H9 (cell line): Measurements from ENCODE around the gene B3GALT5. TPM values are rescaled to one million over a fixed set of nuclear protein-coding genes. Genes with fewer than 3 reads are reported as not detected.

Experiments
- DNase-seq: peaks from one replicate; pipeline ENCODE4 v3.0.0-alpha.2; 2017
- H2AFZ ChIP-seq: one replicate; pipeline ENCODE4 v1.6.1; 2013; ENCODE audit warnings: mild to moderate bottlenecking, low read length, control low read depth, moderate library complexity
- H2AK5ac ChIP-seq: 2 replicates; pipeline ENCODE4 v1.6.1; 2013; ENCODE audit warnings: low read length, control low read depth, mixed read lengths; ENCODE audit not compliant: insufficient read length
- H2BK120ac ChIP-seq: one replicate; pipeline ENCODE4 v1.6.1; 2013; ENCODE audit warnings: low read depth, mild to moderate bottlenecking, low read length, control low read depth, inconsistent platforms; ENCODE audit not compliant: poor library complexity, severe bottlenecking
- H2BK12ac ChIP-seq: 2 replicates; pipeline ENCODE4 v1.6.1; 2013; ENCODE audit warnings: low read length, control low read depth, mixed read lengths, low read depth; ENCODE audit not compliant: insufficient read length
- H2BK15ac ChIP-seq: 2 replicates; pipeline ENCODE4 v1.6.1; 2013; ENCODE audit warnings: low read depth, low read length, control low read depth
- H2BK20ac ChIP-seq: one replicate; pipeline ENCODE4 v1.6.1; 2013; ENCODE audit warnings: low read depth, mild to moderate bottlenecking, low read length, control low read depth, inconsistent platforms; ENCODE audit not compliant: poor library complexity, severe bottlenecking
- H2BK5ac ChIP-seq: 2 replicates; pipeline ENCODE4 v1.6.1; 2013; ENCODE audit warnings: low read length, control low read depth, mixed read lengths; ENCODE audit not compliant: insufficient read length
- H3K14ac ChIP-seq: 2 replicates; pipeline ENCODE4 v1.6.1; 2013; ENCODE audit warnings: low read length, control low read depth; ENCODE audit not compliant: insufficient read depth
- H3K18ac ChIP-seq: 2 replicates; pipeline ENCODE4 v1.6.1; 2013; ENCODE audit warnings: low read depth, mild to moderate bottlenecking, mixed read lengths, low read length, control low read depth; ENCODE audit not compliant: insufficient read length
- H3K23ac ChIP-seq: 2 replicates; pipeline ENCODE4 v1.6.1; 2013; ENCODE audit warnings: low read length, control low read depth, mixed read lengths, low read depth; ENCODE audit not compliant: insufficient read length
- H3K23me2 ChIP-seq: 2 replicates; pipeline ENCODE4 v1.6.1; 2013; ENCODE audit warnings: low read depth, mild to moderate bottlenecking, mixed read lengths, low read length, control low read depth; ENCODE audit not compliant: insufficient read length, poor library complexity, severe bottlenecking
- H3K27ac ChIP-seq: 2 replicates; pipeline ENCODE4 v1.5.1; 2013; ENCODE audit warnings: low read length, control low read depth, mixed read lengths, low read depth; ENCODE audit not compliant: insufficient read length
- H3K27me3 ChIP-seq: 2 replicates; pipeline ENCODE4 v1.6.1; 2013; ENCODE audit warnings: low read length, control low read depth, inconsistent platforms; ENCODE audit not compliant: insufficient read depth
- H3K4ac ChIP-seq: 2 replicates; pipeline ENCODE4 v1.6.1; 2013; ENCODE audit warnings: low read depth, mild to moderate bottlenecking, control low read depth, inconsistent platforms, low read length, moderate library complexity
- H3K4me1 ChIP-seq: 2 replicates; pipeline ENCODE4 v1.6.1; 2013; ENCODE audit warnings: low read length, control low read depth, inconsistent platforms; ENCODE audit not compliant: insufficient read depth
- H3K4me2 ChIP-seq: 2 replicates; pipeline ENCODE4 v1.6.1; 2013; ENCODE audit warnings: low read length, control low read depth, mixed read lengths; ENCODE audit not compliant: insufficient read length, insufficient read depth
- H3K56ac ChIP-seq: 2 replicates; pipeline ENCODE4 v1.6.1; 2013; ENCODE audit warnings: low read depth, mild to moderate bottlenecking, mixed read lengths, low read length, control low read depth; ENCODE audit not compliant: insufficient read length
- H3K79me1 ChIP-seq: 2 replicates; pipeline ENCODE4 v1.6.1; 2013; ENCODE audit warnings: low read depth, mild to moderate bottlenecking, moderate library complexity, low read length, control low read depth, inconsistent platforms; ENCODE audit not compliant: insufficient read depth, poor library complexity, severe bottlenecking
- H3K79me2 ChIP-seq: 2 replicates; pipeline ENCODE4 v1.6.1; 2013; ENCODE audit warnings: low read length, control low read depth, inconsistent platforms; ENCODE audit not compliant: insufficient read depth
- H3K9ac ChIP-seq: 2 replicates; pipeline ENCODE4 v1.6.1; 2013; ENCODE audit warnings: low read length, control low read depth, mixed read lengths; ENCODE audit not compliant: insufficient read length; ENCODE audit errors: extremely low read depth
- H3K9me3 ChIP-seq: one replicate; pipeline ENCODE4 v1.6.1; 2013; ENCODE audit warnings: low read depth, low read length, inconsistent platforms; ENCODE audit not compliant: control insufficient read depth
- H3T11ph ChIP-seq: one replicate; pipeline ENCODE4 v1.6.1; 2013; ENCODE audit warnings: mild to moderate bottlenecking, low read length, control low read depth, inconsistent platforms
- H4K20me1 ChIP-seq: one replicate; pipeline ENCODE4 v1.6.1; 2013; ENCODE audit not compliant: control insufficient read depth, insufficient read length, insufficient read depth
- H4K5ac ChIP-seq: 2 replicates; pipeline ENCODE4 v1.6.1; 2013; ENCODE audit warnings: low read depth, mild to moderate bottlenecking, mixed read lengths, low read length, control low read depth; ENCODE audit not compliant: insufficient read length
- H4K8ac ChIP-seq: replicated peaks from 2 replicates; pipeline ENCODE4 v1.6.1; 2013; ENCODE audit warnings: low read length, control low read depth, mixed read lengths, low read depth; ENCODE audit not compliant: insufficient read length
- H4K91ac ChIP-seq: 2 replicates; pipeline ENCODE4 v1.6.1; 2013; ENCODE audit warnings: low read depth, mild to moderate bottlenecking, moderate library complexity, mixed read lengths, low read length, control low read depth; ENCODE audit not compliant: insufficient read length
- H3K27ac Mint-ChIP-seq, 3 experiments: 2 replicates in 2 of 3; 3 replicates in 1 of 3; pipeline ENCODE4 v1.8.0; 2020 to 2021; ENCODE audit warnings: mixed read lengths in 3 of 3, mild to moderate bottlenecking in 1 of 3, moderate library complexity in 1 of 3
- H3K27me3 Mint-ChIP-seq: 2 replicates; pipeline ENCODE4 v1.8.0; 2021; ENCODE audit warnings: low read depth, mild to moderate bottlenecking, moderate library complexity, mixed read lengths
- H3K36me3 Mint-ChIP-seq, 3 experiments: 2 replicates in 2 of 3; 3 replicates in 1 of 3; pipeline ENCODE4 v1.8.0; 2020 to 2021; ENCODE audit warnings: low read depth in 3 of 3, mixed read lengths in 3 of 3; ENCODE audit not compliant: insufficient read depth in 1 of 3
- H3K4me1 Mint-ChIP-seq, 2 experiments: 2 replicates each; pipeline ENCODE4 v1.8.0; 2020; ENCODE audit warnings: mixed read lengths in 2 of 2
- H3K4me3 Mint-ChIP-seq, 2 experiments: 2 replicates in 1 of 2; 3 replicates in 1 of 2; pipeline ENCODE4 v1.8.0; 2020 to 2021; ENCODE audit warnings: mild to moderate bottlenecking in 2 of 2, mixed read lengths in 2 of 2, moderate library complexity in 1 of 2
- H3K9me3 Mint-ChIP-seq, 2 experiments: 2 replicates in 1 of 2; 3 replicates in 1 of 2; pipeline ENCODE4 v1.8.0; 2020; ENCODE audit warnings: mild to moderate bottlenecking in 2 of 2, mixed read lengths in 2 of 2, moderate library complexity in 1 of 2
- CTCF ChIP-seq: fragments of 200-600 bp; sonication (generic); conservative IDR thresholded peaks from 3 replicates; pipeline ENCODE4 v1.8.0; 2021; ENCODE audit warnings: antibody characterized with exemption, mild to moderate bottlenecking
- WGBS: extraction: QIAGEN DNeasy Blood & Tissue Kit; methylation state at CpG from one replicate; pipeline ENCODE4 v1.1.7; 2013; ENCODE audit warnings: missing lambda C conversion rate, low lambda C conversion rate, mixed read lengths; ENCODE audit not compliant: insufficient read length; ENCODE audit errors: extremely low coverage; 5-methylcytosine and 5-hydroxymethylcytosine counted together
- total RNA-seq: library from RNA; stranded (reverse); gene quantifications from 2 replicates; pipeline ENCODE4 v1.2.1, GENCODE V29; 2021

Gene B3GALT5
- total RNA-seq, 1 experiment from 2014 or later: 24.7 TPM

DNA sequence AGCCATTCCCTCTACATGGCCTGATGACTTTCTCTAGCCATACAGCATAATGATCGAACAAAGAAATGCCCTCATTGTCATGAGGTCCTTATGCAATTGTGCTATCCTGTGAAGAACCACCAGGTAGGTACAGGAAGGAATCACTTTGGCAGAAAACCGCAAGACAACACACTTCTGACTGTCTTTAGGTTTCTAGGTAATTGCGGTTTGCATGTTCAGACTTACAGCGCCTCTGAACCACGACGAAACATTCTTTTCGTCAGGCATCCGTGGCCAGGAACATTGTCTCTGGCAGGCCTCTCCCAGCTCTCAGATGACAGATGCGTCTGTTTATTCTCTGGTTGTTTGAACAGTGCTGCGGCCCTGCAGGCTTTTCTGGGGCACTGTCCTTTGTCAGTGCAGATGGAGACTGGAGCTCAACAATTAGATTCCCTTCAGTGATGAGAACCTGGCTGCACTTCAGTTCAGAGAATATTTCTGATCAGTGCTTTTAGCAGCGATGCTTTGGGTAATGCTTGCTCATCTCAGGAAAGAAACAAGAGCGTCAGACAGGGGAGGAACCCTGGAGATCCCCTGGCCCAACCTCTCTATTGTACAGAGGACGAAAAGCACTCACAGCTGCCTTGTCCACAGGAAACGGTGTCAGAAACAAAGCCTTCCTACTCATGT is 63.4 kb downstream of the B3GALT5 start:
- no peaks in the 10 kb centered on the region; the same call in 1 of the 2 replicates for H3K4me1 ChIP-seq
- H3K23ac ChIP-seq: no peak overlapping the region
- no peak overlapping the region for H3K4me3 Mint-ChIP-seq
- H2AFZ ChIP-seq: no peak overlapping the region
- no peaks in the 10 kb centered on the region; the same call in 1 of the 2 replicates for H3K27me3 Mint-ChIP-seq
- H3K79me2 ChIP-seq: no peaks in the 10 kb centered on the region
- H2BK15ac ChIP-seq: no peak overlapping the region
- no peak overlapping the region for H2AK5ac ChIP-seq
- H4K91ac ChIP-seq: no peak overlapping the region
- no peak for TF ChIP-seq CTCF
- H3K9me3 Mint-ChIP-seq: peaks cover 5 to 8% of the 10 kb centered on the region in 2 experiments; a peak in 4 of 5 replicates
- no peaks in the 10 kb centered on the region for H3K23me2 ChIP-seq
- H4K5ac ChIP-seq: no peak overlapping the region
- H2BK20ac ChIP-seq: no peak overlapping the region
- no peak overlapping the region for H3K18ac ChIP-seq
- no peak overlapping the region for H2BK120ac ChIP-seq
- H3K79me1 ChIP-seq: no peaks in the 10 kb centered on the region
- WGBS: no CpG with 5 or more reads among the region's 14 CpGs
- peaks cover 19 to 25% of the 10 kb centered on the region in 2 experiments for H3K4me1 Mint-ChIP-seq
- no peak overlapping the region for H3T11ph ChIP-seq
- no peaks in the 10 kb centered on the region for H4K20me1 ChIP-seq
- no peak overlapping the region for H2BK12ac ChIP-seq
- no peak overlapping the region; the same call in 1 of the 2 replicates for H3K14ac ChIP-seq
- no peak overlapping the region for H3K4ac ChIP-seq
- H3K4me2 ChIP-seq: no peak overlapping the region
- H2BK5ac ChIP-seq: no peak overlapping the region
- no peaks in the 10 kb centered on the region for H3K27me3 ChIP-seq
- no peak overlapping the region for H3K56ac ChIP-seq
- H3K36me3 Mint-ChIP-seq: peaks cover 13 to 20% (median 17%) of the 10 kb centered on the region in 3 experiments
- H3K27ac Mint-ChIP-seq: peak overlapping the region in 2 of 3 experiments; percentile 1 to 29; a peak in 3 of 7 replicates
- no peak overlapping the region for H3K27ac ChIP-seq
- DNase-seq: no peak
- H4K8ac ChIP-seq: no peak overlapping the region
- no peak overlapping the region for H3K9ac ChIP-seq
- H3K9me3 ChIP-seq: no peaks in the 10 kb centered on the region
